SK-N-SH treated with all-trans-retinoic acid at 6 μM for 48 hours (cell line): ENCODE data around the gene LRRC23.
"Not testable (repeated sequence)": the region's sequence is repeated elsewhere in the genome, so short reads cannot be mapped to it uniquely, and the experiment has no call there.

Experiments
- ARNTL ChIP-seq: fragments of 450-650 bp; formaldehyde crosslinking; IDR thresholded peaks from 2 replicates; pipeline ENCODE4 v1.5.0; 2020; ENCODE audit warnings: low read depth, mild to moderate bottlenecking, moderate library complexity, borderline replicate concordance
- BACH2 ChIP-seq: fragments of 250-450 bp; sonication (Bioruptor Pico); IDR thresholded peaks from 2 replicates; pipeline ENCODE4 v1.9.0; 2021; ENCODE audit warnings: mild to moderate bottlenecking, borderline replicate concordance
- CREB5 ChIP-seq: fragments of 250-450 bp; sonication (Bioruptor Pico); IDR thresholded peaks from 2 replicates; pipeline ENCODE4 v1.5.1; 2020; ENCODE audit warnings: low read depth, mild to moderate bottlenecking, moderate library complexity
- GLIS3 ChIP-seq: fragments of 250-450 bp; sonication (Bioruptor Pico); IDR thresholded peaks from 2 replicates; pipeline ENCODE4 v1.5.0; 2020; ENCODE audit warnings: mild to moderate bottlenecking, moderate library complexity
- PATZ1 ChIP-seq: fragments of 250-450 bp; sonication (Bioruptor Pico); IDR thresholded peaks from 2 replicates; pipeline ENCODE4 v1.8.0; 2020; ENCODE audit warnings: mild to moderate bottlenecking, moderate library complexity, borderline replicate concordance
- RARB ChIP-seq: fragments of 250-450 bp; sonication (Bioruptor Pico); IDR thresholded peaks from 2 replicates; pipeline ENCODE4 v1.8.0; 2021; ENCODE audit warnings: mild to moderate bottlenecking, moderate library complexity
- SNAI2 ChIP-seq: fragments of 250-450 bp; sonication (Bioruptor Pico); IDR thresholded peaks from 2 replicates; pipeline ENCODE4 v1.5.0; 2020; ENCODE audit warnings: mild to moderate bottlenecking, moderate library complexity
- TCF4 ChIP-seq: fragments of 250-450 bp; sonication (Bioruptor Pico); IDR thresholded peaks from 2 replicates; pipeline ENCODE4 v1.8.0; 2021; ENCODE audit warnings: mild to moderate bottlenecking, moderate library complexity, borderline replicate concordance
- ZFP30 ChIP-seq: fragments of 450-650 bp; formaldehyde crosslinking; IDR thresholded peaks from 2 replicates; pipeline ENCODE4 v1.5.0; 2022; ENCODE audit warnings: mild to moderate bottlenecking, moderate library complexity
- ZNF8 ChIP-seq: fragments of 450-650 bp; formaldehyde crosslinking; IDR thresholded peaks from 2 replicates; pipeline ENCODE4 v1.5.0; 2020; ENCODE audit warnings: mild to moderate bottlenecking, moderate library complexity
- TF ChIP-seq, protein P1 (sequence below): fragments of 250-450 bp; sonication (Bioruptor Pico); IDR thresholded peaks from 2 replicates; pipeline ENCODE4 v1.5.1; 2021; ENCODE audit warnings: mild to moderate bottlenecking, moderate library complexity
- TF ChIP-seq, protein P2 (sequence below): fragments of 250-450 bp; sonication (Bioruptor Pico); IDR thresholded peaks from 2 replicates; pipeline ENCODE4 v1.5.0; 2020; ENCODE audit warnings: mild to moderate bottlenecking, moderate library complexity

- not testable (repeated sequence) for TF ChIP-seq ZNF8 (CRISPR knock-in tag); SNAI2; ARNTL; TCF4 (CRISPR knock-in tag); CREB5 (CRISPR knock-in tag); ZFP30 (CRISPR knock-in tag); BACH2 (CRISPR knock-in tag); RARB; GLIS3 (CRISPR knock-in tag); PATZ1
- TF ChIP-seq, protein P1, sequence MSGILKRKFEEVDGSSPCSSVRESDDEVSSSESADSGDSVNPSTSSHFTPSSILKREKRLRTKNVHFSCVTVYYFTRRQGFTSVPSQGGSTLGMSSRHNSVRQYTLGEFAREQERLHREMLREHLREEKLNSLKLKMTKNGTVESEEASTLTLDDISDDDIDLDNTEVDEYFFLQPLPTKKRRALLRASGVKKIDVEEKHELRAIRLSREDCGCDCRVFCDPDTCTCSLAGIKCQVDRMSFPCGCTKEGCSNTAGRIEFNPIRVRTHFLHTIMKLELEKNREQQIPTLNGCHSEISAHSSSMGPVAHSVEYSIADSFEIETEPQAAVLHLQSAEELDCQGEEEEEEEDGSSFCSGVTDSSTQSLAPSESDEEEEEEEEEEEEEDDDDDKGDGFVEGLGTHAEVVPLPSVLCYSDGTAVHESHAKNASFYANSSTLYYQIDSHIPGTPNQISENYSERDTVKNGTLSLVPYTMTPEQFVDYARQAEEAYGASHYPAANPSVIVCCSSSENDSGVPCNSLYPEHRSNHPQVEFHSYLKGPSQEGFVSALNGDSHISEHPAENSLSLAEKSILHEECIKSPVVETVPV (CRISPR knock-in tag): not testable (repeated sequence)
- TF ChIP-seq, protein P2, sequence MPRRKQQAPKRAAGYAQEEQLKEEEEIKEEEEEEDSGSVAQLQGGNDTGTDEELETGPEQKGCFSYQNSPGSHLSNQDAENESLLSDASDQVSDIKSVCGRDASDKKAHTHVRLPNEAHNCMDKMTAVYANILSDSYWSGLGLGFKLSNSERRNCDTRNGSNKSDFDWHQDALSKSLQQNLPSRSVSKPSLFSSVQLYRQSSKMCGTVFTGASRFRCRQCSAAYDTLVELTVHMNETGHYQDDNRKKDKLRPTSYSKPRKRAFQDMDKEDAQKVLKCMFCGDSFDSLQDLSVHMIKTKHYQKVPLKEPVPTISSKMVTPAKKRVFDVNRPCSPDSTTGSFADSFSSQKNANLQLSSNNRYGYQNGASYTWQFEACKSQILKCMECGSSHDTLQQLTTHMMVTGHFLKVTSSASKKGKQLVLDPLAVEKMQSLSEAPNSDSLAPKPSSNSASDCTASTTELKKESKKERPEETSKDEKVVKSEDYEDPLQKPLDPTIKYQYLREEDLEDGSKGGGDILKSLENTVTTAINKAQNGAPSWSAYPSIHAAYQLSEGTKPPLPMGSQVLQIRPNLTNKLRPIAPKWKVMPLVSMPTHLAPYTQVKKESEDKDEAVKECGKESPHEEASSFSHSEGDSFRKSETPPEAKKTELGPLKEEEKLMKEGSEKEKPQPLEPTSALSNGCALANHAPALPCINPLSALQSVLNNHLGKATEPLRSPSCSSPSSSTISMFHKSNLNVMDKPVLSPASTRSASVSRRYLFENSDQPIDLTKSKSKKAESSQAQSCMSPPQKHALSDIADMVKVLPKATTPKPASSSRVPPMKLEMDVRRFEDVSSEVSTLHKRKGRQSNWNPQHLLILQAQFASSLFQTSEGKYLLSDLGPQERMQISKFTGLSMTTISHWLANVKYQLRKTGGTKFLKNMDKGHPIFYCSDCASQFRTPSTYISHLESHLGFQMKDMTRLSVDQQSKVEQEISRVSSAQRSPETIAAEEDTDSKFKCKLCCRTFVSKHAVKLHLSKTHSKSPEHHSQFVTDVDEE: not testable (repeated sequence)
These were observed 30.6 kb upstream of the LRRC23 start for GRCh38 chr12:6874015-6874368.
